Measurements from ENCODE around the gene TMEM178B.

- no peak for TF ChIP-seq CTCF (IDR thresholded peaks at IDR 0.05; ENCODE audit: poor library complexity, severe bottlenecking)
- no peak for TF ChIP-seq TAF1 (IDR thresholded peaks at IDR 0.05; ENCODE audit: low read depth)
- no peak for TF ChIP-seq REST (IDR thresholded peaks at IDR 0.05; ENCODE audit: borderline replicate concordance)
- TF ChIP-seq EZH2 (IDR thresholded peaks at IDR 0.05; ENCODE audit: borderline replicate concordance, insufficient read depth, low read length, poor library complexity, severe bottlenecking), result no peak
Observed at GRCh38 chr7:141415999-141416398, 342.1 kb downstream of the TMEM178B start.

Data from neural cell (in vitro differentiated cells).